Medulla oblongata (tissue), 1 donor: ENCODE data around the gene PLEKHA3.
"Not testable (repeated sequence)": the region's sequence is repeated elsewhere in the genome, so short reads cannot be mapped to it uniquely, and the experiment has no call there.

Experiments used
- DNase-seq: peaks from one replicate; pipeline ENCODE4 v3.0.0-alpha.2; 2015; ENCODE audit errors: extremely low spot score

Gene PLEKHA3

GRCh38 chr2:178480227-178481181 is at the start of gene PLEKHA3:
TSS of gene PLEKHA3 (plus strand) at chr2:178480457. CDS start at chr2:178480870, 413 bp downstream.
- DNase-seq, result peak; percentile 98

- DNase-seq, result no peak
These were observed 43.6 kb upstream of the PLEKHA3 start for GRCh38 chr2:178436662-178437061.

- DNase-seq, result no peak
These were observed 38.8 kb upstream of the PLEKHA3 start for GRCh38 chr2:178441426-178441825.

GRCh38 chr2:178448968-178449661 is 31.1 kb upstream of the PLEKHA3 start:
- no peak for DNase-seq

GRCh38 chr2:178449700-178450523 is 30.3 kb upstream of the PLEKHA3 start:
- peak; percentile 50 for DNase-seq

- no peak for DNase-seq
These were observed 29.8 kb upstream of the PLEKHA3 start for GRCh38 chr2:178450524-178450773.

- DNase-seq, result peak; percentile 99
These were observed 29.3 kb upstream of the PLEKHA3 start, which contains the start of the genes PJVK and PRKRA for GRCh38 chr2:178450774-178451525. TSS of gene PJVK (plus strand) at chr2:178451378. CDS start at chr2:178453410, 2,032 bp downstream. TSS of gene PRKRA (minus strand) at chr2:178451175. CDS start at chr2:178451030, 145 bp downstream.

- DNase-seq, result no peak
These were observed 27.9 kb upstream of the PLEKHA3 start for GRCh38 chr2:178452334-178452733.

GRCh38 chr2:178452870-178453269 is 27.4 kb upstream of the PLEKHA3 start:
- DNase-seq, result no peak

- DNase-seq, result peak; percentile 23
These were observed 24.3 kb upstream of the PLEKHA3 start for GRCh38 chr2:178455947-178456346.

GRCh38 chr2:178457390-178457886 is 22.8 kb upstream of the PLEKHA3 start:
- DNase-seq, result no peak

- DNase-seq, result no peak
These were observed 10.9 kb upstream of the PLEKHA3 start for GRCh38 chr2:178469219-178469849.

GRCh38 chr2:178471313-178471712 is 8.9 kb upstream of the PLEKHA3 start:
- not testable (repeated sequence) for DNase-seq

GRCh38 chr2:178473373-178473772 is 6.9 kb upstream of the PLEKHA3 start:
- DNase-seq, result no peak

GRCh38 chr2:178473931-178474330 is 6.3 kb upstream of the PLEKHA3 start:
- DNase-seq, result no peak

GRCh38 chr2:178474560-178474959 is 5.7 kb upstream of the PLEKHA3 start:
- no peak for DNase-seq

- no peak for DNase-seq
These were observed 3.8 kb upstream of the PLEKHA3 start for GRCh38 chr2:178476477-178476876.

- peak; percentile 29 for DNase-seq
These were observed 2.7 kb upstream of the PLEKHA3 start for GRCh38 chr2:178477443-178478129.

GRCh38 chr2:178478130-178478438 is 2.2 kb upstream of the PLEKHA3 start:
- DNase-seq, result no peak
